Activated T-cell treated with anti-CD3 and anti-CD28 coated beads for 1 hour (primary cell): ENCODE measurements around the gene TMOD1.
"Not testable (repeated sequence)": the region's sequence is repeated elsewhere in the genome, so short reads cannot be mapped to it uniquely, and the experiment has no call there.

Experiments
- DNase-seq: peaks from one replicate; pipeline ENCODE4 v3.0.0-alpha.2; 2020; ENCODE audit warnings: low read depth

TMOD1 gene

GRCh38 chr9:97565262-97565661, 63.8 kb downstream of the TMOD1 start:
- DNase-seq = no peak

- no peak for DNase-seq
Observed at GRCh38 chr9:97567182-97567893, 65.9 kb downstream of the TMOD1 start.

GRCh38 chr9:97567894-97568202, 66.4 kb downstream of the TMOD1 start:
- no peak for DNase-seq

GRCh38 chr9:97568461-97569275, 67.2 kb downstream of the TMOD1 start:
- DNase-seq = no peak

GRCh38 chr9:97570899-97571298, 69.4 kb downstream of the TMOD1 start:
- no peak for DNase-seq

DNA sequence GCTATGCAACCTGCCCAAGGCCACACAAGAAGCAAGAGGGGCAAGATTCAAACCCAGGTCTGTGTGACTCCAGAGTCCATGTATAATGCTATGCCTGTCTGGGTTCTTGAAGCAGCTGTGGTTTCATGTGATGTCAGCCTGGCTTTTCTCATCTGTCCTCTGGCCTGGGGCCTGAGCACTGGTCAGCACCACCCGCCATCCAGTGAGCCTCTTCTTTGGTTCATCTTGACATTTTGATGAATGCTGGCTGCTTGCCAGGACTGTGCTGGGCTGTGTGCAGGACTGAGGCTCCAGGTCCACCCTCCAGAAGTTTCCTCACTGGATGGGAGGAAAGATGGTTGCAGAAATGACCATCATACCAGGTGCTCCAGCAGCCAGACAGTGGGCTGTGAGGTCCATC, 70.2 kb downstream of the TMOD1 start:
- no peak for DNase-seq

DNA sequence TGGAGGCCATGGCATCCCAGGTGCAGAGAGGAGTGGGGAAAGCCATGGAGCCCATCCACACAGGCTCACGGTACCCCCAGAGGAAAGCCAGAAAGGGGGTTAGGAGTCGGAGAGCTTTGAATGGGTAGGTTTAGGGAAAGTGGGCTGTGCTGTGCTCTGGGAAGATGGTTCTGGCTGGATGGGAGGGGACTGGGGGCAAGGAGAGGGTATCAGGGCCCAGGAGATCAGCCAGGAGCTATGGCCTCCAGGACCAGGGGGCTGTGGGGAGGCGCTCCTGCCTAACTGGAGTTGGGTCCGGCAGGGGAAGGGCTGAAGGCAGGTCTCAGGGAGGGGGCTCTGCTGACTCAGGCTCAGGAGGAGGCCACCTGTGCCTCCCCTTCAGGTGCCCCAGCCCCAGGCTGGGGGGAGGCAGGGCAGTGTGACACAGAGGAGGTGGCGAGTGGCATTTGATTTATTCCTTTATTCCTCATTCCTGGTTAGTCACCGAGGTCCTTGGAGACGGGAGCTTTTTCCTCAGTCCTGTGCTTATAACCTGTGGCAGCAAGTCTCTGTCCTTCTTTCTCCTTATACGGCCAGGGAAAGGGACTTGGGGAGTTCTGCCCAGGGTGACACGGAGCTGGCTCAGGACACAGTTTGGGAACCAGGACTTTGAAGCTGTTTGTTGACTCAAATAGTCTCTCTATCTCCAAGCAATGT, 70.9 kb downstream of the TMOD1 start:
- DNase-seq = no peak

- DNase-seq = no peak
Observed at GRCh38 chr9:97572892-97573365, 71.5 kb downstream of the TMOD1 start.

DNA sequence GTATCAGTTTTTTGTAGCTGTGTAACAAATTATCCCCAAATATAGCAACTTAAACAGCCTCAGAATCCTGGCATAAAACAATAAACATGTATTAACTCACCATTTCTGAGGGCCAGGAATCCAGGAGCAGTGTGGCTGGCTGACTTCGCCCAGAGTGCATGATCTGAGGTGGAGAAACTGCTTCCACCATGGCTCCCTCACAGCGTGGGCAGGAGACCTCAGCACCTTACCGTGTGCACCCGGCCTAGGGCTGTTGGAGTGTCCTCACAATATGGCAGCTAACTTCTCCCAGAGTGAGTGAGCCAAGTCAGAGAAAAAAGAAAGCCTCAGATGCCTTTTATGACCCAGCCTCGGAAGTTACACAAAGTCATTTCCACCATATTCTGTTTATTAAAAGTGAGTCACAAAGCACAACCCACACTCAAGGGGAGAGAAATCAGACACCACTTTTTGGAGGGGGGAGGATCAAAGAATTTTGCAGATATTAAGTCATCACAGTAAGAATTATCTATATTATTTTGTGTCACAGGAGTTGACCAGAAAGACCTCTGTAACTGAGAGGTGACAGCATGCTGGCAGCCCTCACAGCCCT, 72.1 kb downstream of the TMOD1 start:
- DNase-seq = no peak

DNA sequence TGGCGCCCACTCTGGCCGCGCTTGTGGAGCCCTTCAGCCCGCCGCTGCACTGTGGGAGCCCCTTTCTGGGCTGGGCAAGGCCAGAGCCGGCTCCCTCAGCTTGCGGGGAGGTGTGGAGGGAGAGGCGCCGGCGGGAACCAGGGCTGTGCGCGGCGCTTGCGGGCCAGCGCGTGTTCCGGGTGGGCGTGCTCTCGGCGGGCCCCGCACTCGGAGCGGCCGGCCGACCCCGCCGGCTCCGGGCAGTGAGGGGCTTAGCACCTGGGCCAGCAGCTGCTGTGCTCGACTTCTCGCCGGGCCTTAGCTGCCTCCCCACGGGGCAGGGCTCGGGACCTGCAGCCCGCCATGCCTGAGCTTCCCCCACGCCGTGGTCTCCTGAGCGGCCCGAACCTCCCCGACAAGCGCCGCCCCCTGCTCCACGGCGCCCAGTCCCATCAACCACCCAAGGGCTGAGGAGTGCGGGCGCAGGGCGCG, 72.7 kb downstream of the TMOD1 start:
- not testable (repeated sequence) for DNase-seq

GRCh38 chr9:97574921-97575672, 73.6 kb downstream of the TMOD1 start:
- not testable (repeated sequence) for DNase-seq

DNA sequence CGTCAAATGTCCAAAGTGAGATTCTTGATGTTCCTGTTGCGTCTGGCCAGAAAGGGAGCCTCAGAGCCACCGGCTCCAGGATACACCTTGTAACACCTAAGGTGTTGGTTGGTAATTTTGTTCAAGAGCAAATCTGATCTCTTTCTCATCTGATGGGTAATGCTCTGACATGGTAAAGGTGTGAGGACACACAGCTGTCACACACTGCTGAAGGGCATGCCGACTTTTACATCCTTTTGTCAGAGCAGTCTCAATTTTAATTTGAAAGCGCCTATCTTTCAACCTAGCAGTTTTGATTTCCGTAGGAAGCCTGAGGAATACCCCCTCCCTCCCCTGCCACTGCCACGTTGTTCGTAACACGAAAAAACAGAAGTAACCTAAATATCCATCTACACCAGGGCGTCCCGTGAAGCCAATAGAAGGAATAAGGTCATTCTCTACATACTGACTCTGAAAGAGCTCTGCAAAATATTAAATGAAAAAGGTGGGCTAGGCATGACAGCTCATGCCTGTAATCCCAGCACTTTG, 74.3 kb downstream of the TMOD1 start:
- no peak for DNase-seq

- DNase-seq = no peak
Observed at GRCh38 chr9:97577051-97577450, 75.6 kb downstream of the TMOD1 start.

GRCh38 chr9:97578846-97579245, 77.4 kb downstream of the TMOD1 start:
- DNase-seq = no peak

GRCh38 chr9:97579914-97580313, 78.4 kb downstream of the TMOD1 start:
- no peak for DNase-seq

DNA sequence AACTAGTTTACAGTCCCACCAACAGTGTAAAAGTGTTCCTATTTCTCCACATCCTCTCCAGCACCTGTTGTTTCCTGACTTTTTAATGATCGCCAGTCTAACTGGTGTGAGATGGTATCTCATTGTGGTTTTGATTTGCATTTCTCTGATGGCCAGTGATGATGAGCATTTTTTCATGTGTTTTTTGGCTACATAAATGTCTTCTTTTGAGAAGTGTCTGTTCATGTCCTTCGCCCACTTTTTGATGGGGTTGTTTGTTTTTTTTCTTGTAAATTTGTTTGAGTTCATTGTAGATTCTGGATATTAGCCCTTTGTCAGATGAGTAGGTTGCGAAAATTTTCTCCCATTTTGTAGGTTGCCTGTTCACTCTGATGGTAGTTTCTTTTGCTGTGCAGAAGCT, 80.1 kb downstream of the TMOD1 start:
- not testable (repeated sequence) for DNase-seq

- DNase-seq = not testable (repeated sequence)
Observed at GRCh38 chr9:97584778-97585177, 83.3 kb downstream of the TMOD1 start.

DNA sequence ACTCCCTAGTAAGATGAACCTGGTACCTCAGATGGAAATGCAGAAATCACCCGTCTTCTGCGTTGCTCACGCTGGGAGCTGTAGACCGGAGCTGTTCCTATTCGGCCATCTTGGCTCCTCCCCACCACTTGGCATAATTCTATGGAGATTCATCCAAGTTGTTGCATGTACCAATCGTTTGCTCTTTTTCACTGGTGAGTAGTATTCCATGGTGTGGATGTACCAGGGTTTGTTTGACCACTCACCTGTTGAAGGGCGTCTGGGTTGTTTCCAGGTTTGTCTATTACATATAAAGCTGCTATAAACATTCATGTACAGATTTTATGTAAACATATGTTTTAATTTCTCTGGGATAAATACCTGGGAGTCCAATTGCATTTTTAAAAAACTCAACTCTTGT, 85.4 kb downstream of the TMOD1 start:
- DNase-seq = not testable (repeated sequence)

- no peak for DNase-seq
Observed at GRCh38 chr9:97591535-97591934, 90.1 kb downstream of the TMOD1 start.

GRCh38 chr9:97592126-97592525, 90.7 kb downstream of the TMOD1 start:
- DNase-seq = no peak

DNA sequence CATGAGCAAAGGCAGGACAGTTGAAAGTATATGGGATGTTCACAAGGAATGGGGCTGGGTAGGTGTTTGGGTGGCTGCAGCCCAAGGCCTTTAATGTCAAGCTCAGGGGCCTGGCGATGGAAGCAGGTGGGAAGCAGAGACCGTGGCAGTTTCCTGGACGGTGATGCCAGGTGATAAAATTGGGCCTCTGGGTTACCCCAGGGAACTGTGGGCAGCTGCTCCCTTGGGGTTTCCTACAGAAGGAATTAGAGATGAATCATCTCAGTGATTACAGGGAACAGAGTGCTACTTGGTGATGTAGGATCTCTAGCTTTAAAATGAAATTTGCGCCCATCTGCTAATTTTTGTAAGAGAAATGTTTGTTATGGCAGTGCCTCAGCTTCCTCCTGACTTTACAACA, 92.5 kb downstream of the TMOD1 start:
- no peak for DNase-seq
